ENCODE results near the gene UBE2D1. TPM values are rescaled to one million over a fixed set of nuclear protein-coding genes. Genes with fewer than 3 reads are reported as not detected.

The UBE2D1 gene
- total and polyA plus RNA-seq, 2 of the 8 experiments (the other 6 are each of a cell fraction or from before 2014, with no cell fraction given) = 21.2 to 33.5 TPM

GRCh38 chr10:58293989-58294388 lies 40.8 kb upstream of the UBE2D1 start:
- Histone ChIP-seq H2BK15ac (ENCODE audit: low read length) (no peak overlapping the region), H4K5ac (ENCODE audit: insufficient read length, low read depth, low read length) (no peak overlapping the region), H3K36me3 (ENCODE audit: control insufficient read depth in 2 of 4, insufficient read depth in 4 of 4, low read length in 3 of 4) (no peaks in the 10 kb centered on the region), H3K79me2 (ENCODE audit: control insufficient read depth in 1 of 2, insufficient read depth in 2 of 2, low read length in 2 of 2) (no peaks in the 10 kb centered on the region), H3K23me2 (ENCODE audit: low read depth, low read length) (no peaks in the 10 kb centered on the region), H3K27ac (ENCODE audit: low read depth, low read length) (no peak overlapping the region), H2BK12ac (ENCODE audit: low read depth, low read length) (no peak overlapping the region), H3K14ac (ENCODE audit: insufficient read length) (no peak overlapping the region), H3K9me3 (ENCODE audit: insufficient read depth in 2 of 2, low read depth in 1 of 2, low read length in 1 of 2) (no peaks in the 10 kb centered on the region), H3K4me3 (ENCODE audit: extremely low read depth in 1 of 4, insufficient read depth in 2 of 4, low read depth in 3 of 4, low read length in 4 of 4) (no peak overlapping the region), H3K79me1 (ENCODE audit: low read depth, low read length) (no peaks in the 10 kb centered on the region), H3K4me1 (replicated peaks in 1 of 4; ENCODE audit: control insufficient read depth in 3 of 4, insufficient read depth in 4 of 4, low read length in 3 of 4) (no peaks in the 10 kb centered on the region), H3K4ac (replicated peaks; ENCODE audit: insufficient read length, low read depth, low read length) (no peak overlapping the region), H3K56ac (replicated peaks; ENCODE audit: insufficient read length, low read depth, low read length) (no peak overlapping the region), H3K27me3 (replicated peaks in 1 of 4; ENCODE audit: control insufficient read depth in 3 of 4, extremely low read depth in 1 of 4, insufficient read depth in 3 of 4, low read length in 3 of 4) (no peaks in the 10 kb centered on the region; a peak in 1 of 7 replicates), H2BK5ac (ENCODE audit: low read depth, low read length) (no peak overlapping the region), H3K4me2 (ENCODE audit: insufficient read depth in 1 of 2, low read depth in 2 of 2, low read length in 2 of 2) (no peak overlapping the region), H4K20me1 (replicated peaks in 1 of 2; ENCODE audit: control insufficient read depth in 1 of 2, insufficient read depth in 2 of 2, low read length in 2 of 2) (no peaks in the 10 kb centered on the region), H3K18ac (ENCODE audit: extremely low read depth, low read length) (no peak overlapping the region), H2BK20ac (ENCODE audit: low read length) (no peak overlapping the region), H2AK5ac (ENCODE audit: low read depth, low read length) (no peak overlapping the region; the same call in 1 of the 2 replicates), H4K8ac (ENCODE audit: extremely low read depth, insufficient read depth, low read length) (no peak overlapping the region), H2BK120ac (replicated peaks; ENCODE audit: low read depth, low read length) (no peak overlapping the region), H2AFZ (ENCODE audit: low read length) (no peak overlapping the region), H3K9ac (replicated peaks in 1 of 4; ENCODE audit: extremely low read depth in 1 of 4, low read depth in 3 of 4, low read length in 3 of 4) (no peak overlapping the region), H4K91ac (replicated peaks; ENCODE audit: insufficient read length, low read length) (no peak overlapping the region), H3K23ac (ENCODE audit: insufficient read length) (no peak overlapping the region)
- DNase-seq (ENCODE audit: low read depth in 1 of 2, low spot score in 2 of 2) (no peak), FAIRE-seq (no peak)
- WGBS, 2 experiments (ENCODE audit: extremely low coverage in 1 of 2, insufficient coverage in 1 of 2, insufficient read length in 1 of 2, insufficient replicate concordance in 2 of 2, low coverage in 1 of 2, low lambda C conversion rate in 2 of 2, missing lambda C conversion rate in 1 of 2) = 83% methylated on average over 5 of the region's 5 CpGs; no CpG with 5 or more reads in 1 of the 2 experiments
- CTCF ChIA-PET (ENCODE audit: partially characterized antibody) = interaction anchor here (0.9 to 7.5 kb wide), 4 partner anchors 22 to 120 kb away, joined by 3 to 105 read pairs (median 4); no protein-coding TSS in a partner anchor
- TF ChIP-seq ATF2 (IDR thresholded peaks at IDR 0.05; ENCODE audit: low read length) = no peak
- no peak for TF ChIP-seq JUND (IDR thresholded peaks at IDR 0.05; ENCODE audit: low read length)
- no peak for TF ChIP-seq RFX5 (IDR thresholded peaks at IDR 0.05; ENCODE audit: borderline replicate concordance, low read depth, low read length)
- TF ChIP-seq E2F6 (IDR thresholded peaks at IDR 0.05) = no peak
- no peak for TF ChIP-seq TBP (IDR thresholded peaks at IDR 0.05; ENCODE audit: low read depth, low read length)
- no peak for TF ChIP-seq YY1 (IDR thresholded peaks at IDR 0.05; ENCODE audit: low read depth, low read length)
- no peak for TF ChIP-seq CBX8 (IDR thresholded peaks at IDR 0.05; ENCODE audit: borderline replicate concordance, low read depth, low read length)
- no peak for TF ChIP-seq KDM4A (IDR thresholded peaks at IDR 0.05; ENCODE audit: low read depth, low read length, severe bottlenecking)
- no peak for TF ChIP-seq JUN (IDR thresholded peaks at IDR 0.05; ENCODE audit: low read depth, low read length)
- POLR2A ChIA-PET (ENCODE audit: partially characterized antibody) = interaction anchor here (0.6 to 1.6 kb wide), 2 partner anchors 41 to 92 kb away, joined by 3 to 5 read pairs; partner anchors contain the start of gene UBE2D1

Data from H1 (cell line).